Neural cell (in vitro differentiated cells): ENCODE data around the gene AGTPBP1. TPM values are rescaled to one million over a fixed set of nuclear protein-coding genes. Genes with fewer than 3 reads are reported as not detected.

ENCODE experiments used
- polyA plus RNA-seq: library from polyadenylated mRNA; depleted of rRNA; stranded (reverse); fragments of >200 nt; gene quantifications from 2 replicates; pipeline ENCODE4 v1.2.3, GENCODE V29; 2014

The AGTPBP1 gene
- polyA plus RNA-seq, 1 donor from 2014 or later: 90.7 TPM

Other genes starting within 250 kb of the AGTPBP1 start
- 26.0 and 28.6 TPM in 2 replicates for gene NAA35, start 199.2 kb upstream of the AGTPBP1 start, polyA plus RNA-seq